Neural cell (in vitro differentiated cells): ENCODE measurements around the gene PRDM1. TPM values are rescaled to one million over a fixed set of nuclear protein-coding genes. Genes with fewer than 3 reads are reported as not detected.

Experiments used
- H2AFZ ChIP-seq: fragments of 200-600, 300-800 bp; sonication (generic), shearing (Covaris generic); 2 replicates; pipeline ENCODE4 v1.6.0; 2014; ENCODE audit warnings: low read depth, mild to moderate bottlenecking, antibody characterized with exemption, low read length, moderate library complexity
- H3F3A ChIP-seq: fragments of 200-600 bp; shearing (Covaris generic); 2 replicates; pipeline ENCODE4 v1.6.1; 2016; ENCODE audit warnings: mild to moderate bottlenecking, moderate library complexity, mixed read lengths, antibody characterized with exemption, low read length; ENCODE audit not compliant: insufficient read depth, poor library complexity, severe bottlenecking
- H3K27ac ChIP-seq: fragments of 200-600, 300-800 bp; sonication (generic), shearing (Covaris generic); 2 replicates; pipeline ENCODE4 v1.5.1; 2014; ENCODE audit warnings: mild to moderate bottlenecking, low read length, moderate library complexity
- H3K27me3 ChIP-seq: fragments of 300-800, 200-600 bp; sonication (generic), shearing (Covaris generic); 2 replicates; pipeline ENCODE4 v1.6.0; 2014; ENCODE audit warnings: mild to moderate bottlenecking, low read depth, low read length, moderate library complexity; ENCODE audit not compliant: insufficient read depth
- H3K36me3 ChIP-seq: fragments of 300-800, 200-600 bp; sonication (generic), shearing (Covaris generic); 2 replicates; pipeline ENCODE4 v1.5.1; 2014; ENCODE audit warnings: mild to moderate bottlenecking, antibody characterized with exemption, low read length, moderate library complexity; ENCODE audit not compliant: insufficient read depth
- H3K4me2 ChIP-seq: fragments of 300-800, 200-600 bp; sonication (generic), shearing (Covaris generic); 2 replicates; pipeline ENCODE4 v1.6.0; 2014; ENCODE audit warnings: mild to moderate bottlenecking, low read length
- H3K4me3 ChIP-seq: fragments of 300-800, 200-600 bp; sonication (generic), shearing (Covaris generic); 2 replicates; pipeline ENCODE4 v1.5.1; 2014; ENCODE audit warnings: mild to moderate bottlenecking, low read length, moderate library complexity
- H3K79me2 ChIP-seq: fragments of 200-600 bp; shearing (Covaris generic); replicated peaks from 2 replicates; pipeline ENCODE4 v1.6.0; 2014; ENCODE audit warnings: mild to moderate bottlenecking, low read length, moderate library complexity; ENCODE audit not compliant: insufficient read depth
- H3K9ac ChIP-seq: fragments of 300-800, 200-600 bp; sonication (generic), shearing (Covaris generic); 2 replicates; pipeline ENCODE4 v1.6.1; 2016; ENCODE audit warnings: mild to moderate bottlenecking, low read length, mixed read lengths
- H3K9me2 ChIP-seq: fragments of 200-600 bp; shearing (Covaris generic); 2 replicates; pipeline ENCODE4 v1.6.1; 2016; ENCODE audit warnings: mild to moderate bottlenecking, low read length, mixed read lengths; ENCODE audit not compliant: insufficient read depth
- H3K9me3 ChIP-seq: fragments of 200-600, 300-800 bp; sonication (generic), shearing (Covaris generic); 2 replicates; pipeline ENCODE4 v1.6.1; 2016; ENCODE audit warnings: mild to moderate bottlenecking, mixed run types, low read length, moderate library complexity, mixed read lengths
- H4K20me1 ChIP-seq: fragments of 200-600 bp; shearing (Covaris generic); 2 replicates; pipeline ENCODE4 v1.6.1; 2016; ENCODE audit warnings: mild to moderate bottlenecking, mixed run types; ENCODE audit not compliant: insufficient read depth
- EP300 ChIP-seq: fragments of 450-650 bp; conservative IDR thresholded peaks from 2 replicates; pipeline ENCODE4 v1.6.1; 2014; ENCODE audit warnings: antibody characterized with exemption, mild to moderate bottlenecking, moderate library complexity; ENCODE audit not compliant: poor library complexity, severe bottlenecking
- EZH2 ChIP-seq: fragments of 200-600, 300-800 bp; shearing (Covaris generic), sonication (generic); IDR thresholded peaks from 2 replicates; pipeline ENCODE4 v1.6.1; 2014; ENCODE audit warnings: antibody characterized with exemption, low read length, borderline replicate concordance, mild to moderate bottlenecking; ENCODE audit not compliant: insufficient read depth, poor library complexity, severe bottlenecking
- MXI1 ChIP-seq: fragments of 450-650 bp; conservative IDR thresholded peaks from 2 replicates; pipeline ENCODE4 v1.6.1; 2014; ENCODE audit warnings: antibody characterized with exemption, mild to moderate bottlenecking; ENCODE audit not compliant: poor library complexity, severe bottlenecking
- POLR2AphosphoS5 ChIP-seq: IDR thresholded peaks from 2 replicates; pipeline ENCODE4 v1.6.1; 2012
- RAD21 ChIP-seq: fragments of 450-650 bp; conservative IDR thresholded peaks from 2 replicates; pipeline ENCODE4 v1.6.1; 2014; ENCODE audit warnings: antibody characterized with exemption, mild to moderate bottlenecking, moderate library complexity
- REST ChIP-seq: IDR thresholded peaks from 2 replicates; pipeline ENCODE4 v1.6.1; 2012; ENCODE audit warnings: borderline replicate concordance
- SMC3 ChIP-seq: fragments of 450-650 bp; conservative IDR thresholded peaks from 2 replicates; pipeline ENCODE4 v1.6.1; 2014; ENCODE audit warnings: antibody characterized with exemption, mild to moderate bottlenecking, moderate library complexity; ENCODE audit not compliant: poor library complexity
- TAF1 ChIP-seq: IDR thresholded peaks from 2 replicates; pipeline ENCODE4 v1.6.1; 2012; ENCODE audit warnings: low read depth
- polyA plus RNA-seq: library from polyadenylated mRNA; depleted of rRNA; stranded (reverse); fragments of >200 nt; gene quantifications from 2 replicates; pipeline ENCODE4 v1.2.3, GENCODE V29; 2014
- TF ChIP-seq, protein P1 (sequence below): fragments of 450-650 bp; IDR thresholded peaks from 2 replicates; pipeline ENCODE4 v1.5.1; 2014; ENCODE audit warnings: antibody characterized with exemption, mild to moderate bottlenecking, moderate library complexity; ENCODE audit not compliant: poor library complexity, severe bottlenecking

Gene PRDM1
- polyA plus RNA-seq, 1 donor from 2014 or later, result 0.09 TPM

DNA sequence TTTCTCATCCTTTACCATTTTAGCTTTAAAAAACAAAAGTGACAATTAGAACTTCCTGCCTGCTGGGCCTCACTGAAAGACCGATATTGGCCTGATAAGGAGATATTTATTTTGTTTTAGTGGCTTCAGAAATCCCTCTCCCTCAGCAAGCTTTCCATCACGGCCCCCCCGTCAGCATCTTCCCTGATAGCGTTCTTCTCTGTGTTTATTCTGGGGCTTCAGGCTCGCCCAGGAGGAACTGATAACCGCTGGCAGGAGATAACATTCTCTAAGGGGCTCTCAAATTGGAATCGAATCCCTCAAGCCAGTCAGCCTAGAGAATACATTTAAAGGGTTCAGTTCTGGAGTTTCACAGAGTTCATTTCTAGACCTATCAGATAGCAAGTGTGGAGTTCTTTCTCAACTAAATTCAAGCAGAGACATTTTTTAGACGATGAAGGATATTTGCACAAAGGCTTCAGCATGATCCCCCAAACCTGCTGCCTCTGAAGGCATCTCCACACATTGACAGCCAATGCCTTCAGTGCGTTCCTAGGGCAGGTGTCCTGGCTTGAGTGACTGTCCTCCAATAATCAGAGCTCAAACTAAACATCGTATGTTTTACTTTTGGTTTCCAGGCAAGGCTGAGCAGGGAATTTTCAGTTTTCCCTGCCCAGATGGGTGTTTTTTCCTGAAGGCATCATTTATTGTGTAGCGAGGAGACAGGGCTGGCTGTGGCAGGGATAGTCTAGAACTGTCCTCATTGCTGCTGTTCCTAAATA is 17.0 kb downstream of the PRDM1 start:
- no peak overlapping the region for H3K9ac ChIP-seq
- H3K9me3 ChIP-seq, result no peaks in the 10 kb centered on the region
- H3K4me3 ChIP-seq, result no peak overlapping the region
- H3K4me2 ChIP-seq, result no peak overlapping the region
- no peak for TF ChIP-seq REST
- TF ChIP-seq TAF1, result no peak
- no peak for TF ChIP-seq RAD21
- TF ChIP-seq EZH2, result no peak
- no peak for TF ChIP-seq SMC3
- TF ChIP-seq, protein P1, sequence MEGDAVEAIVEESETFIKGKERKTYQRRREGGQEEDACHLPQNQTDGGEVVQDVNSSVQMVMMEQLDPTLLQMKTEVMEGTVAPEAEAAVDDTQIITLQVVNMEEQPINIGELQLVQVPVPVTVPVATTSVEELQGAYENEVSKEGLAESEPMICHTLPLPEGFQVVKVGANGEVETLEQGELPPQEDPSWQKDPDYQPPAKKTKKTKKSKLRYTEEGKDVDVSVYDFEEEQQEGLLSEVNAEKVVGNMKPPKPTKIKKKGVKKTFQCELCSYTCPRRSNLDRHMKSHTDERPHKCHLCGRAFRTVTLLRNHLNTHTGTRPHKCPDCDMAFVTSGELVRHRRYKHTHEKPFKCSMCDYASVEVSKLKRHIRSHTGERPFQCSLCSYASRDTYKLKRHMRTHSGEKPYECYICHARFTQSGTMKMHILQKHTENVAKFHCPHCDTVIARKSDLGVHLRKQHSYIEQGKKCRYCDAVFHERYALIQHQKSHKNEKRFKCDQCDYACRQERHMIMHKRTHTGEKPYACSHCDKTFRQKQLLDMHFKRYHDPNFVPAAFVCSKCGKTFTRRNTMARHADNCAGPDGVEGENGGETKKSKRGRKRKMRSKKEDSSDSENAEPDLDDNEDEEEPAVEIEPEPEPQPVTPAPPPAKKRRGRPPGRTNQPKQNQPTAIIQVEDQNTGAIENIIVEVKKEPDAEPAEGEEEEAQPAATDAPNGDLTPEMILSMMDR, result no peak
- TF ChIP-seq POLR2AphosphoS5, result no peak
- no peak for TF ChIP-seq EP300
- no peak for TF ChIP-seq MXI1
- peaks cover 7% of the 10 kb centered on the region for H3K27me3 ChIP-seq
- no peaks in the 10 kb centered on the region for H3F3A ChIP-seq
- H3K9me2 ChIP-seq, result no peaks in the 10 kb centered on the region
- no peak overlapping the region for H2AFZ ChIP-seq
- no peaks in the 10 kb centered on the region for H4K20me1 ChIP-seq
- H3K27ac ChIP-seq, result no peak overlapping the region
- no peaks in the 10 kb centered on the region for H3K36me3 ChIP-seq
- H3K79me2 ChIP-seq, result no peaks in the 10 kb centered on the region

- H3K79me2 ChIP-seq, result no peaks in the 10 kb centered on the region
- no peaks in the 10 kb centered on the region for H3K9me3 ChIP-seq
- H3F3A ChIP-seq, result no peaks in the 10 kb centered on the region
- no peak overlapping the region for H3K4me2 ChIP-seq
- no peak overlapping the region for H2AFZ ChIP-seq
- no peak overlapping the region for H3K4me3 ChIP-seq
- H3K27ac ChIP-seq, result no peak overlapping the region
- H3K36me3 ChIP-seq, result no peaks in the 10 kb centered on the region
- H3K9ac ChIP-seq, result no peak overlapping the region
- no peaks in the 10 kb centered on the region for H3K9me2 ChIP-seq
- TF ChIP-seq TAF1 (no peak), SMC3 (no peak)
- no peaks in the 10 kb centered on the region for H4K20me1 ChIP-seq
- peaks cover 1% of the 10 kb centered on the region for H3K27me3 ChIP-seq
These were observed 17.6 kb downstream of the PRDM1 start for GRCh38 chr6:106103728-106104109.
